Measurements from ENCODE around the gene TENM3.

TENM3 gene

DNA sequence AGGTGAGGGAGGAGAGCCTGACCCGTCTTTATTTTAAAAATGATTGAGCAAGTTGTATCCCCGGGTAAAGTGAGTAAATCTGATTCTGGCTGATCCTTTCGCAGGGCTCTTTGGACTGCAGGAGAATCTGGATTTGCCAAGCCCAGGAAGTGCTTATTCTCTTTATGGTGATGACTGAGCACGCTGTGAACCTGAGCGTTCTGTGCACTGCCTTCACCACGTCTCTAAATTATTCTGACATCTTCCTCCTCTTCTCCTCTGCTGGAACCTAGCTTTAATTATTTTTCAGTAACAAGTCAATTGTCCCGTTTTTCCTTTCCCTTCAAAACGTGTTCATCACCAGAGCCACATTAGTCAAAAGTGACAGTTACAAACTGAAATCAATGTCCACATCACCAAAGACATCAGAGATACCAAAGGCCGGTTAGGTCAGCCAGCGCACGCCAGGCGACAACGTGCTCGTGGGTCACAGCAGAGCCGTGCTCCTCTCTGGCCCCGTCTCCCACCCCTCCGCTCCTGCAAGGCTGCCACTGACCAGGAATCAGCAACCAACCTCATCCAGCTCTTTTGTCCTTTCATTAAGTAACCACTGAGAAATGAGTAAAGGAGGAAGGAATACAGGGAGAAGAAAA is 599.7 kb downstream of the TENM3 start:
- no peak for ATAC-seq
- TF ChIP-seq, protein P1, sequence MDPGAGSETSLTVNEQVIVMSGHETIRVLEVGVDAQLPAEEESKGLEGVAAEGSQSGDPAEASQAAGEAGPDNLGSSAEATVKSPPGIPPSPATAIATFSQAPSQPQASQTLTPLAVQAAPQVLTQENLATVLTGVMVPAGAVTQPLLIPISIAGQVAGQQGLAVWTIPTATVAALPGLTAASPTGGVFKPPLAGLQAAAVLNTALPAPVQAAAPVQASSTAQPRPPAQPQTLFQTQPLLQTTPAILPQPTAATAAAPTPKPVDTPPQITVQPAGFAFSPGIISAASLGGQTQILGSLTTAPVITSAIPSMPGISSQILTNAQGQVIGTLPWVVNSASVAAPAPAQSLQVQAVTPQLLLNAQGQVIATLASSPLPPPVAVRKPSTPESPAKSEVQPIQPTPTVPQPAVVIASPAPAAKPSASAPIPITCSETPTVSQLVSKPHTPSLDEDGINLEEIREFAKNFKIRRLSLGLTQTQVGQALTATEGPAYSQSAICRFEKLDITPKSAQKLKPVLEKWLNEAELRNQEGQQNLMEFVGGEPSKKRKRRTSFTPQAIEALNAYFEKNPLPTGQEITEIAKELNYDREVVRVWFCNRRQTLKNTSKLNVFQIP (CRISPR knock-in tag; IDR thresholded peaks at IDR 0.05; ENCODE audit: borderline replicate concordance, low read depth), result no peak

DNA sequence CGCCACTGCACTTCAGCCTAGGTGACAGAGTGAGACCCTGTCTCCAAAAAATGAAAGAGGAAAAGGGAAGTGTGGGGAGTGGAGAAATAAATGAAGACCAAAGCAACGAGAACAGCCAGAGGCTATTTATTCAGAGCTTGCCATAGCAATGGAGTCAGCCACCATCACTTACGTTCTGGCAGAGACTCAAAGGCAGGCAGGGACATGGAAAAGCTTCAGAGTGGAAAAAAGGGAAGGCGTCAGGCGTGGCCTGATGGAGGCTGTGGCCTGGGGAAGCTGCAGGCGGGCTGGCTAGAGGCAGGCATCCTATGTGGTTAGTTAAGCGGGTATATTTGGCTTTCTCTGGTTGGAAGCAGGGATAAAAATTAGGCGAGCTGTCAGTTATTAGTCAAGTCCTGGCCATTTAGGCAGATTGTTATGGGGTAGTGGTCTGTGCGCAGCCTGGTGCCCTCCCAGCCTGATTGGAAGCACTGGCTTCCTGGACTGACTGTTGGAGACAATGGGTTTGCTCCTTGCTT is 600.7 kb downstream of the TENM3 start:
- ATAC-seq, result no peak
- TF ChIP-seq ZC3H10 (CRISPR knock-in tag; IDR thresholded peaks at IDR 0.05) (no peak), OSR1 (CRISPR knock-in tag; IDR thresholded peaks at IDR 0.05) (no peak), PPARA (CRISPR knock-in tag; IDR thresholded peaks at IDR 0.05; ENCODE audit: borderline replicate concordance) (no peak), ZNF565 (CRISPR knock-in tag; conservative IDR thresholded peaks at IDR 0.05; ENCODE audit: low read depth) (no peak)
- TF ChIP-seq, protein P2, sequence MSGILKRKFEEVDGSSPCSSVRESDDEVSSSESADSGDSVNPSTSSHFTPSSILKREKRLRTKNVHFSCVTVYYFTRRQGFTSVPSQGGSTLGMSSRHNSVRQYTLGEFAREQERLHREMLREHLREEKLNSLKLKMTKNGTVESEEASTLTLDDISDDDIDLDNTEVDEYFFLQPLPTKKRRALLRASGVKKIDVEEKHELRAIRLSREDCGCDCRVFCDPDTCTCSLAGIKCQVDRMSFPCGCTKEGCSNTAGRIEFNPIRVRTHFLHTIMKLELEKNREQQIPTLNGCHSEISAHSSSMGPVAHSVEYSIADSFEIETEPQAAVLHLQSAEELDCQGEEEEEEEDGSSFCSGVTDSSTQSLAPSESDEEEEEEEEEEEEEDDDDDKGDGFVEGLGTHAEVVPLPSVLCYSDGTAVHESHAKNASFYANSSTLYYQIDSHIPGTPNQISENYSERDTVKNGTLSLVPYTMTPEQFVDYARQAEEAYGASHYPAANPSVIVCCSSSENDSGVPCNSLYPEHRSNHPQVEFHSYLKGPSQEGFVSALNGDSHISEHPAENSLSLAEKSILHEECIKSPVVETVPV (CRISPR knock-in tag; IDR thresholded peaks at IDR 0.05), result no peak

DNA sequence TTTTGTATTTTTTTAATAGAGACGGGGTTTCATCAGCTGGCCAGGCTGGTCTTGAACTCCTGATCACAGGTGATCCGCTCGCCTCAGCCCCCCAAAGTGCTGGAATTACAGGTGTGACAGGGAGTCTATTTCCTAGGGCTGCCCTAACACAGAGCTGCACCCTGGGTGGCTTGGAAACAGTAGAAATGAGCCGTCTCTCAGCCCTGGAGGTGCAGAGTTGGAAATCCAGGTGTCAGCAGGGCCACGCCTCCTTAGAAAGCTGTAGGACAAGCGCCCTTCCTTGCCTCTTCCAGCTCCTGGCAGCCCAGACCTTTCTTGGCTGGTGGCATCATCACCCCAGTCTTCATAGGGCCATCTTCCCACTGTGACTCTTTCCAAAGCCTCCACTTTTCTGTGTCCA is 602.4 kb downstream of the TENM3 start:
- TF ChIP-seq ARNTL (CRISPR knock-in tag; IDR thresholded peaks at IDR 0.05; ENCODE audit: borderline replicate concordance, low read depth) (no peak), ISL1 (CRISPR knock-in tag; IDR thresholded peaks at IDR 0.05) (no peak), GLIS3 (CRISPR knock-in tag; IDR thresholded peaks at IDR 0.05) (no peak), ZFP30 (CRISPR knock-in tag; IDR thresholded peaks at IDR 0.05) (no peak), OSR1 (CRISPR knock-in tag; IDR thresholded peaks at IDR 0.05) (no peak), BACH2 (CRISPR knock-in tag; IDR thresholded peaks at IDR 0.05; ENCODE audit: borderline replicate concordance) (no peak), ZFP3 (CRISPR knock-in tag; IDR thresholded peaks at IDR 0.05) (no peak)
- TF ChIP-seq, protein P1 (CRISPR knock-in tag; IDR thresholded peaks at IDR 0.05; ENCODE audit: borderline replicate concordance, low read depth), result no peak
- TF ChIP-seq, protein P3, sequence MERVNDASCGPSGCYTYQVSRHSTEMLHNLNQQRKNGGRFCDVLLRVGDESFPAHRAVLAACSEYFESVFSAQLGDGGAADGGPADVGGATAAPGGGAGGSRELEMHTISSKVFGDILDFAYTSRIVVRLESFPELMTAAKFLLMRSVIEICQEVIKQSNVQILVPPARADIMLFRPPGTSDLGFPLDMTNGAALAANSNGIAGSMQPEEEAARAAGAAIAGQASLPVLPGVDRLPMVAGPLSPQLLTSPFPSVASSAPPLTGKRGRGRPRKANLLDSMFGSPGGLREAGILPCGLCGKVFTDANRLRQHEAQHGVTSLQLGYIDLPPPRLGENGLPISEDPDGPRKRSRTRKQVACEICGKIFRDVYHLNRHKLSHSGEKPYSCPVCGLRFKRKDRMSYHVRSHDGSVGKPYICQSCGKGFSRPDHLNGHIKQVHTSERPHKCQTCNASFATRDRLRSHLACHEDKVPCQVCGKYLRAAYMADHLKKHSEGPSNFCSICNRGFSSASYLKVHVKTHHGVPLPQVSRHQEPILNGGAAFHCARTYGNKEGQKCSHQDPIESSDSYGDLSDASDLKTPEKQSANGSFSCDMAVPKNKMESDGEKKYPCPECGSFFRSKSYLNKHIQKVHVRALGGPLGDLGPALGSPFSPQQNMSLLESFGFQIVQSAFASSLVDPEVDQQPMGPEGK (CRISPR knock-in tag; IDR thresholded peaks at IDR 0.05; ENCODE audit: borderline replicate concordance), result no peak
- TF ChIP-seq, protein P4, sequence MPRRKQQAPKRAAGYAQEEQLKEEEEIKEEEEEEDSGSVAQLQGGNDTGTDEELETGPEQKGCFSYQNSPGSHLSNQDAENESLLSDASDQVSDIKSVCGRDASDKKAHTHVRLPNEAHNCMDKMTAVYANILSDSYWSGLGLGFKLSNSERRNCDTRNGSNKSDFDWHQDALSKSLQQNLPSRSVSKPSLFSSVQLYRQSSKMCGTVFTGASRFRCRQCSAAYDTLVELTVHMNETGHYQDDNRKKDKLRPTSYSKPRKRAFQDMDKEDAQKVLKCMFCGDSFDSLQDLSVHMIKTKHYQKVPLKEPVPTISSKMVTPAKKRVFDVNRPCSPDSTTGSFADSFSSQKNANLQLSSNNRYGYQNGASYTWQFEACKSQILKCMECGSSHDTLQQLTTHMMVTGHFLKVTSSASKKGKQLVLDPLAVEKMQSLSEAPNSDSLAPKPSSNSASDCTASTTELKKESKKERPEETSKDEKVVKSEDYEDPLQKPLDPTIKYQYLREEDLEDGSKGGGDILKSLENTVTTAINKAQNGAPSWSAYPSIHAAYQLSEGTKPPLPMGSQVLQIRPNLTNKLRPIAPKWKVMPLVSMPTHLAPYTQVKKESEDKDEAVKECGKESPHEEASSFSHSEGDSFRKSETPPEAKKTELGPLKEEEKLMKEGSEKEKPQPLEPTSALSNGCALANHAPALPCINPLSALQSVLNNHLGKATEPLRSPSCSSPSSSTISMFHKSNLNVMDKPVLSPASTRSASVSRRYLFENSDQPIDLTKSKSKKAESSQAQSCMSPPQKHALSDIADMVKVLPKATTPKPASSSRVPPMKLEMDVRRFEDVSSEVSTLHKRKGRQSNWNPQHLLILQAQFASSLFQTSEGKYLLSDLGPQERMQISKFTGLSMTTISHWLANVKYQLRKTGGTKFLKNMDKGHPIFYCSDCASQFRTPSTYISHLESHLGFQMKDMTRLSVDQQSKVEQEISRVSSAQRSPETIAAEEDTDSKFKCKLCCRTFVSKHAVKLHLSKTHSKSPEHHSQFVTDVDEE (CRISPR knock-in tag; IDR thresholded peaks at IDR 0.05), result no peak
- TF ChIP-seq, protein P2 (CRISPR knock-in tag; IDR thresholded peaks at IDR 0.05), result no peak
- TF ChIP-seq, protein P5, sequence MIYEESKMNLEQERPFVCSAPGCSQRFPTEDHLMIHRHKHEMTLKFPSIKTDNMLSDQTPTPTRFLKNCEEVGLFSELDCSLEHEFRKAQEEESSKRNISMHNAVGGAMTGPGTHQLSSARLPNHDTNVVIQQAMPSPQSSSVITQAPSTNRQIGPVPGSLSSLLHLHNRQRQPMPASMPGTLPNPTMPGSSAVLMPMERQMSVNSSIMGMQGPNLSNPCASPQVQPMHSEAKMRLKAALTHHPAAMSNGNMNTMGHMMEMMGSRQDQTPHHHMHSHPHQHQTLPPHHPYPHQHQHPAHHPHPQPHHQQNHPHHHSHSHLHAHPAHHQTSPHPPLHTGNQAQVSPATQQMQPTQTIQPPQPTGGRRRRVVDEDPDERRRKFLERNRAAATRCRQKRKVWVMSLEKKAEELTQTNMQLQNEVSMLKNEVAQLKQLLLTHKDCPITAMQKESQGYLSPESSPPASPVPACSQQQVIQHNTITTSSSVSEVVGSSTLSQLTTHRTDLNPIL (CRISPR knock-in tag; IDR thresholded peaks at IDR 0.05; ENCODE audit: low read depth), result no peak
- no peak for ATAC-seq
